ENCODE measurements around the gene YEATS2. TPM values are rescaled to one million over a fixed set of nuclear protein-coding genes. Genes with fewer than 3 reads are reported as not detected.

YEATS2 gene
- total RNA-seq, 1 donor from 2014 or later = 45.3 TPM

DNA sequence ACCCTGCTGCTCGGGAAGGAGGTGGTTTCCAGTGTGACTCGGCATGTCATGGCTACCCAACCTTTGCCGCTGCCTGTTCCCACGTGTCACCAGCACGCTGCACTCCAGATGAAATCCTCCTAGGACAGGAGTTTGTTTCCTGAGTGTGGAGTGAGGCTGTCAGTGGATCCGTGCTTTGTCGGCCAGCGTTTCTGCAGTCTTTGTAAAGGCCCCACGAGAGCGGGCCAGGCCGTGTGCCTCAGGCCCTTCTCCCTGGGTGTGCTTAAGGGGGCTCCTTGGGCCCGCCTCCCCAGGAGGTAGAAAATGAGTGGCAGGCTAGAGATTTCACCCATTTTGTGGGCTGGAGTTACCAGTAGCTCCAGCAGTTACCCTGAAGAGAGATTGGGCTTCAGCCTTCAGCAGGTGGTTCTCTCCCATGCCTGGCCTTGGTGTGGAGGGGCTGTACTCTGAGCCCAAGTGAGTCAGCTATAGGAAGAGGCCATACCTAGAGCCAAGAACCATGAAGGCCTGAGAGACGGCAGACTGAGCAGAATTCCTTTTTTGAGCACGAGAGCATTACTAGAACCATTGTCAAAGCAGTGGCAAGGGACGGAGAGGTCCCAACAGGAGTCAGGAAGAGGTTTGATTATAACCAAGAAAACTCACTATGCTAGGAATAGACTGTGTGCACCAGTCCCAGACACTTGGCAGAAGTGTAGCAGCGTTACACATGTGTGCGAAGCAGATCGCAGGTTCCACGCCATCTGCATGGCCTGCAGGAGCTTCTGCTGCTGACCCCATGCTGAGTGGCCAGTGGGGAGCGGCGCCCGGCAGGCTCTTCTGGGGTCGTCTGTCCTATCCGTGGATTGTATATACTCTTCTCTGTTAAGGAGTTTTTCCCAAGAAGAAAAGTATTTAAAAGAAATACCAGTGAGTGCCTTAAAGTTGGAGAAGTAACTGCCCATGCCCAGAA is 113.3 kb downstream of the YEATS2 start:
- no peak overlapping the region for H3K4me3 Mint-ChIP-seq (ENCODE audit: unreplicated experiment)
- no peak overlapping the region for H3K27ac ChIP-seq (ENCODE audit: low read depth, low read length)
- no peaks in the 10 kb centered on the region for H3K9me3 Mint-ChIP-seq (ENCODE audit: unreplicated experiment)
- H3K4me1 ChIP-seq (ENCODE audit: insufficient read depth, low read length) = no peaks in the 10 kb centered on the region
- TF ChIP-seq, protein P1, sequence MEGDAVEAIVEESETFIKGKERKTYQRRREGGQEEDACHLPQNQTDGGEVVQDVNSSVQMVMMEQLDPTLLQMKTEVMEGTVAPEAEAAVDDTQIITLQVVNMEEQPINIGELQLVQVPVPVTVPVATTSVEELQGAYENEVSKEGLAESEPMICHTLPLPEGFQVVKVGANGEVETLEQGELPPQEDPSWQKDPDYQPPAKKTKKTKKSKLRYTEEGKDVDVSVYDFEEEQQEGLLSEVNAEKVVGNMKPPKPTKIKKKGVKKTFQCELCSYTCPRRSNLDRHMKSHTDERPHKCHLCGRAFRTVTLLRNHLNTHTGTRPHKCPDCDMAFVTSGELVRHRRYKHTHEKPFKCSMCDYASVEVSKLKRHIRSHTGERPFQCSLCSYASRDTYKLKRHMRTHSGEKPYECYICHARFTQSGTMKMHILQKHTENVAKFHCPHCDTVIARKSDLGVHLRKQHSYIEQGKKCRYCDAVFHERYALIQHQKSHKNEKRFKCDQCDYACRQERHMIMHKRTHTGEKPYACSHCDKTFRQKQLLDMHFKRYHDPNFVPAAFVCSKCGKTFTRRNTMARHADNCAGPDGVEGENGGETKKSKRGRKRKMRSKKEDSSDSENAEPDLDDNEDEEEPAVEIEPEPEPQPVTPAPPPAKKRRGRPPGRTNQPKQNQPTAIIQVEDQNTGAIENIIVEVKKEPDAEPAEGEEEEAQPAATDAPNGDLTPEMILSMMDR (IDR thresholded peaks at IDR 0.05; ENCODE audit: insufficient read depth, low read depth, low read length) = no peak
- no peak overlapping the region for H3K9ac ChIP-seq (ENCODE audit: low read length)
- H3K9me3 ChIP-seq (ENCODE audit: insufficient read depth, low read depth, low read length) = no peaks in the 10 kb centered on the region
- peaks cover 26% of the 10 kb centered on the region for H3K36me3 Mint-ChIP-seq (ENCODE audit: low read depth, unreplicated experiment)
- H3K27me3 ChIP-seq (ENCODE audit: insufficient read depth, low read length) = no peaks in the 10 kb centered on the region
- no peaks in the 10 kb centered on the region for H4K20me1 ChIP-seq (ENCODE audit: insufficient read depth, low read length)
- H3K36me3 ChIP-seq (ENCODE audit: insufficient read depth, low read length) = peaks cover 53% of the 10 kb centered on the region
- H3K79me2 ChIP-seq (ENCODE audit: insufficient read depth, low read length) = no peaks in the 10 kb centered on the region
- no peak overlapping the region for H2AFZ ChIP-seq (ENCODE audit: low read depth, low read length)
- no peaks in the 10 kb centered on the region for H3K27me3 Mint-ChIP-seq (ENCODE audit: low read depth, unreplicated experiment)
- FAIRE-seq (no peak), DNase-seq (ENCODE audit: low read depth) (no peak)
- no peak overlapping the region for H3K4me3 ChIP-seq (ENCODE audit: insufficient read depth, low read depth, low read length)
- no peak overlapping the region for H3K4me2 ChIP-seq (ENCODE audit: low read length)
- peak overlapping the region; percentile 12 for H3K27ac Mint-ChIP-seq (ENCODE audit: unreplicated experiment)
- H3K4me1 Mint-ChIP-seq (ENCODE audit: low read depth, unreplicated experiment) = no peaks in the 10 kb centered on the region

DNA sequence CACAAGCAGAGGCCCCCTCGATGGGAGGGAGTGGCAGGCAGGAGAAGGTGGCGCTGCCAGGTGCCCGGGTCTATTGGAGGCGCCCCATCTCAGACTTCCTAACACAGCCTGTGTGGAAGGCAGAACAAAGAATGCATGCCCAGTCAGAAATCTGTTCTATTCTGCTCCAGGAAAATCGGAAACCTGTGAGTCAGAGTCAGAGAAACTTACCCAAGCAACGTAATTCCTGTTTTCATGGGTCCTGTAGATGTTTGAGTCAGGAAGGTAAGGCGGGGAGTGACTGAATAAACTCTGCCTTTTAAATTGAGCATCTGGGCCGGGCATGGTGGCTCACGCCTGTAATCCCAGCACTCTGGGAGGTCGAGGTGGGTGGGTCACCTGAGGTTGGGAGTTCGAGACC is 114.0 kb downstream of the YEATS2 start:
- Histone ChIP-seq H3K4me3 (ENCODE audit: insufficient read depth, low read depth, low read length) (no peak overlapping the region), H3K27me3 (ENCODE audit: insufficient read depth, low read length) (no peaks in the 10 kb centered on the region), H3K4me1 (ENCODE audit: insufficient read depth, low read length) (no peaks in the 10 kb centered on the region), H3K36me3 (ENCODE audit: insufficient read depth, low read length) (peaks cover 47% of the 10 kb centered on the region), H3K9me3 (ENCODE audit: insufficient read depth, low read depth, low read length) (no peaks in the 10 kb centered on the region), H4K20me1 (ENCODE audit: insufficient read depth, low read length) (no peaks in the 10 kb centered on the region), H3K9ac (ENCODE audit: low read length) (no peak overlapping the region), H2AFZ (ENCODE audit: low read depth, low read length) (no peak overlapping the region), H3K27ac (ENCODE audit: low read depth, low read length) (no peak overlapping the region), H3K79me2 (ENCODE audit: insufficient read depth, low read length) (no peaks in the 10 kb centered on the region), H3K4me2 (ENCODE audit: low read length) (no peak overlapping the region)
- H3K4me1 Mint-ChIP-seq (ENCODE audit: low read depth, unreplicated experiment) = no peaks in the 10 kb centered on the region
- TF ChIP-seq EZH2 (IDR thresholded peaks at IDR 0.05; ENCODE audit: insufficient read depth, low read length) = no peak
- TF ChIP-seq, protein P1 (IDR thresholded peaks at IDR 0.05; ENCODE audit: insufficient read depth, low read depth, low read length) = no peak
- no peaks in the 10 kb centered on the region for H3K27me3 Mint-ChIP-seq (ENCODE audit: low read depth, unreplicated experiment)
- FAIRE-seq = no peak
- H3K36me3 Mint-ChIP-seq (ENCODE audit: low read depth, unreplicated experiment) = peaks cover 26% of the 10 kb centered on the region
- no peaks in the 10 kb centered on the region for H3K9me3 Mint-ChIP-seq (ENCODE audit: unreplicated experiment)
- no peak overlapping the region for H3K4me3 Mint-ChIP-seq (ENCODE audit: unreplicated experiment)
- no peak overlapping the region for H3K27ac Mint-ChIP-seq (ENCODE audit: unreplicated experiment)
- no peak for DNase-seq (ENCODE audit: low read depth)

Data from astrocyte (in vitro differentiated cells and primary cell).